Caco-2 (cell line): ENCODE measurements around the gene SREBF1. TPM values are rescaled to one million over a fixed set of nuclear protein-coding genes. Genes with fewer than 3 reads are reported as not detected.

Experiments used
- BruUV-seq: library from RNA; stranded (reverse); fragments of 400-500 nt; replicated peaks from 2 replicates; lab custom pipeline; 2021; lab: Mats Ljungman, UMichigan
- CTCF ChIA-PET: fragments of 300-600 bp; sonication (Branson Sonifier 250); formaldehyde crosslinking; loops from one replicate; lab custom pipeline; 2022; ENCODE audit warnings: antibody characterized with exemption; lab: Charles Lee
- POLR2A ChIA-PET: fragments of 300-600 bp; sonication (Branson Sonifier 250); formaldehyde crosslinking; loops from one replicate; lab custom pipeline; 2022; ENCODE audit warnings: antibody characterized with exemption; lab: Charles Lee
- DNase-seq, 2 experiments: peaks; one replicate each; pipeline versions ENCODE4 v3.0.0 to v3.0.0-alpha.2; 2020 to 2022
- H3K27me3 ChIP-seq: replicated peaks from 2 replicates; pipeline ENCODE4 v1.6.0; 2011; ENCODE audit warnings: low read length; ENCODE audit not compliant: control insufficient read depth, insufficient read depth
- H3K36me3 ChIP-seq: 2 replicates; pipeline ENCODE4 v1.5.1; 2011; ENCODE audit warnings: low read length; ENCODE audit not compliant: control insufficient read depth, insufficient read depth
- H3K4me1 ChIP-seq: fragments of 250-450 bp; sonication (Bioruptor Pico); 2 replicates; pipeline ENCODE4 v1.5.1; 2020; ENCODE audit warnings: mild to moderate bottlenecking
- H3K4me3 ChIP-seq: 2 replicates; pipeline ENCODE4 v1.5.1; 2011; ENCODE audit warnings: low read depth, mild to moderate bottlenecking, control low read depth, low read length
- H3K9me3 ChIP-seq: fragments of 250-450 bp; sonication (Bioruptor Pico); 2 replicates; pipeline ENCODE4 v1.5.1; 2020; ENCODE audit warnings: mild to moderate bottlenecking, moderate library complexity
- H3K27ac Mint-ChIP-seq: one replicate; pipeline ENCODE4 v1.8.0; 2022; ENCODE audit warnings: mixed read lengths; ENCODE audit not compliant: unreplicated experiment
- H3K27me3 Mint-ChIP-seq: one replicate; pipeline ENCODE4 v1.8.0; 2022; ENCODE audit warnings: mixed read lengths; ENCODE audit not compliant: insufficient read depth, unreplicated experiment
- H3K36me3 Mint-ChIP-seq: one replicate; pipeline ENCODE4 v1.8.0; 2022; ENCODE audit warnings: mild to moderate bottlenecking, mixed read lengths; ENCODE audit not compliant: insufficient read depth, unreplicated experiment
- H3K4me1 Mint-ChIP-seq: one replicate; pipeline ENCODE4 v1.8.0; 2022; ENCODE audit warnings: low read depth, mixed read lengths; ENCODE audit not compliant: unreplicated experiment
- H3K4me3 Mint-ChIP-seq: one replicate; pipeline ENCODE4 v1.8.0; 2022; ENCODE audit warnings: mild to moderate bottlenecking, moderate library complexity, mixed read lengths; ENCODE audit not compliant: unreplicated experiment
- H3K9me3 Mint-ChIP-seq: one replicate; pipeline ENCODE4 v1.8.0; 2022; ENCODE audit warnings: mixed read lengths; ENCODE audit not compliant: unreplicated experiment
- intact Hi-C: fragments of 100-400 bp; cut with micrococcal nuclease; formaldehyde crosslinking; loops from one replicate; pipeline ENCODE4 v1.10.0; 2022; ENCODE audit not compliant: unreplicated experiment
- total RNA-seq: library from RNA; stranded (reverse); gene quantifications from 2 replicates; pipeline ENCODE4 v1.2.3, GENCODE V29; 2022
- TF ChIP-seq, protein P1 (sequence below), 2 experiments: fragments of 200-600 bp in 1 of 2; IDR thresholded peaks; 1 replicate in 1 of 2; 2 replicates in 1 of 2; pipeline versions ENCODE4 v1.5.1 to v1.8.0; 2011 to 2022; ENCODE audit warnings: antibody characterized with exemption in 1 of 2, control low read depth in 1 of 2, inconsistent platforms in 1 of 2, low read depth in 1 of 2, low read length in 1 of 2, mild to moderate bottlenecking in 1 of 2, moderate library complexity in 1 of 2; ENCODE audit not compliant: insufficient read depth in 1 of 2, severe bottlenecking in 1 of 2, unreplicated experiment in 1 of 2

Gene SREBF1
- total RNA-seq, 1 experiment from 2014 or later, result 118 TPM

GRCh38 chr17:17832032-17832363 lies 4.8 kb downstream of the SREBF1 start:
- ChIA-PET POLR2A (no interaction called here), CTCF (no interaction called here)
- peaks cover 17% of the 10 kb centered on the region for H3K4me1 ChIP-seq
- peaks cover 1% of the 10 kb centered on the region; the same call in 1 of the 2 replicates for H3K36me3 ChIP-seq
- intact Hi-C loops, result no loop called here
- no peaks in the 10 kb centered on the region for H3K27me3 ChIP-seq
- H3K4me3 ChIP-seq, result no peak overlapping the region
- no peaks in the 10 kb centered on the region for H3K9me3 ChIP-seq
- DNase-seq, result no peak
- H3K36me3 Mint-ChIP-seq, result peaks cover 63% of the 10 kb centered on the region
- no peaks in the 10 kb centered on the region for H3K9me3 Mint-ChIP-seq
- peaks cover 17% of the 10 kb centered on the region for H3K4me1 Mint-ChIP-seq
- no peaks in the 10 kb centered on the region for H3K27me3 Mint-ChIP-seq
- TF ChIP-seq, protein P1, sequence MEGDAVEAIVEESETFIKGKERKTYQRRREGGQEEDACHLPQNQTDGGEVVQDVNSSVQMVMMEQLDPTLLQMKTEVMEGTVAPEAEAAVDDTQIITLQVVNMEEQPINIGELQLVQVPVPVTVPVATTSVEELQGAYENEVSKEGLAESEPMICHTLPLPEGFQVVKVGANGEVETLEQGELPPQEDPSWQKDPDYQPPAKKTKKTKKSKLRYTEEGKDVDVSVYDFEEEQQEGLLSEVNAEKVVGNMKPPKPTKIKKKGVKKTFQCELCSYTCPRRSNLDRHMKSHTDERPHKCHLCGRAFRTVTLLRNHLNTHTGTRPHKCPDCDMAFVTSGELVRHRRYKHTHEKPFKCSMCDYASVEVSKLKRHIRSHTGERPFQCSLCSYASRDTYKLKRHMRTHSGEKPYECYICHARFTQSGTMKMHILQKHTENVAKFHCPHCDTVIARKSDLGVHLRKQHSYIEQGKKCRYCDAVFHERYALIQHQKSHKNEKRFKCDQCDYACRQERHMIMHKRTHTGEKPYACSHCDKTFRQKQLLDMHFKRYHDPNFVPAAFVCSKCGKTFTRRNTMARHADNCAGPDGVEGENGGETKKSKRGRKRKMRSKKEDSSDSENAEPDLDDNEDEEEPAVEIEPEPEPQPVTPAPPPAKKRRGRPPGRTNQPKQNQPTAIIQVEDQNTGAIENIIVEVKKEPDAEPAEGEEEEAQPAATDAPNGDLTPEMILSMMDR (IDR thresholded peaks at IDR 0.05; ENCODE audit: insufficient read depth in 1 of 2, low read depth in 1 of 2, low read length in 1 of 2, severe bottlenecking in 1 of 2, unreplicated experiment in 1 of 2), result no peak
- peak overlapping the region; percentile 45 for H3K27ac Mint-ChIP-seq
- H3K4me3 Mint-ChIP-seq, result no peak overlapping the region
- BruUV-seq, result no TSS peak

GRCh38 chr17:17831208-17832031 lies 5.4 kb downstream of the SREBF1 start:
- Histone ChIP-seq H3K4me3 (no peak overlapping the region), H3K27me3 (no peaks in the 10 kb centered on the region), H3K9me3 (no peaks in the 10 kb centered on the region), H3K4me1 (peaks cover 15% of the 10 kb centered on the region; the same call in 1 of the 2 replicates), H3K36me3 (peaks cover 1% of the 10 kb centered on the region; the same call in 1 of the 2 replicates)
- TF ChIP-seq, protein P1 (IDR thresholded peaks at IDR 0.05; ENCODE audit: insufficient read depth in 1 of 2, low read depth in 1 of 2, low read length in 1 of 2, severe bottlenecking in 1 of 2, unreplicated experiment in 1 of 2), result no peak
- DNase-seq, result no peak
- peaks cover 65% of the 10 kb centered on the region for H3K36me3 Mint-ChIP-seq
- intact Hi-C loops, result no loop called here
- H3K4me3 Mint-ChIP-seq, result no peak overlapping the region
- no TSS peak for BruUV-seq
- H3K27me3 Mint-ChIP-seq, result no peaks in the 10 kb centered on the region
- POLR2A ChIA-PET, result no interaction called here
- H3K4me1 Mint-ChIP-seq, result peaks cover 21% of the 10 kb centered on the region
- CTCF ChIA-PET, result interaction anchor here (1.4 kb wide), 1 partner anchor 29 kb away, joined by 3 read pairs; no protein-coding TSS in a partner anchor
- no peaks in the 10 kb centered on the region for H3K9me3 Mint-ChIP-seq
- peak overlapping the region; percentile 69 for H3K27ac Mint-ChIP-seq

DNA sequence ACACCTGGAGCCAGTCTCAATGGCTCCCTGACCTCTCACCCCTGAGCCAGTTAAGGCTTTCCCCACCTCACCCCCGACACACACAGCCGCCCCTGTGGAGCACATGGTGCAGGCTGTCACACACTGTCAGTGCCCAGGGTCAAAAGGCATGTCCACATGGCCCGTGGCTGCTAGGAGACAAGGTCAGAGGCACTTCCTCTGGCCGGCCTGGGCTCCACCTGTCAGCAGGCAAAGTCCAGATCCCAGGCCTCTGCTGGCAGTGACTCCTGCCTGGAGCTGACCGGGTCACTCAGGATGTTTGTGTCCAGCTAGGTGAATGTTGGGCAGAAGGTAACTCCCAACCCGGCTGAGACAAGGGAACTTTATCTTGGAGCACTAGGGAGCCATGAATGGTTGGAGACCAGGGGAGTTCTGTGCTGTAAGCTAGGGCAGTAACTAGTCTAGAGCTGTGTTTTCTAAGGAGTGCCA lies 6.0 kb downstream of the SREBF1 start:
- Histone ChIP-seq H3K4me1 (peaks cover 16% of the 10 kb centered on the region; the same call in 1 of the 2 replicates), H3K4me3 (no peak overlapping the region), H3K9me3 (no peaks in the 10 kb centered on the region), H3K27me3 (no peaks in the 10 kb centered on the region), H3K36me3 (peaks cover 1% of the 10 kb centered on the region; the same call in 1 of the 2 replicates)
- TF ChIP-seq, protein P1 (IDR thresholded peaks at IDR 0.05; ENCODE audit: insufficient read depth in 1 of 2, low read depth in 1 of 2, low read length in 1 of 2, severe bottlenecking in 1 of 2, unreplicated experiment in 1 of 2), result no peak
- intact Hi-C loops, result no loop called here
- Mint-ChIP-seq H3K4me3 (no peak overlapping the region), H3K9me3 (no peaks in the 10 kb centered on the region), H3K27ac (peak overlapping the region; percentile 69), H3K36me3 (peaks cover 66% of the 10 kb centered on the region), H3K27me3 (no peaks in the 10 kb centered on the region), H3K4me1 (peaks cover 24% of the 10 kb centered on the region)
- ChIA-PET CTCF (interaction anchor here (1.4 kb wide), 1 partner anchor 30 kb away, joined by 3 read pairs; no protein-coding TSS in a partner anchor), POLR2A (no interaction called here)
- BruUV-seq, result no TSS peak
- DNase-seq, result peak; percentile 68 to 75
